Left lung (tissue), 10 donors: ENCODE data around the gene NCOA1. TPM values are rescaled to one million over a fixed set of nuclear protein-coding genes. Genes with fewer than 3 reads are reported as not detected.

Experiments used
- ATAC-seq: fragments of 200-7000 bp; cut with Tn5 transposase; one replicate; pipeline ENCODE4 v1.9.1; 2020; ENCODE audit warnings: moderate library complexity
- DNase-seq, 4 donors: peaks; one replicate each; pipeline ENCODE4 v3.0.0-alpha.2; 2013 to 2020
- H3K27ac ChIP-seq, 2 donors: fragments of 200-600 bp; sonication (generic) in 1 of 2; one replicate each; pipeline versions ENCODE4 v1.5.0 to v1.8.0; 2020 to 2021
- H3K27me3 ChIP-seq, 2 donors: fragments of 200-600 bp; sonication (generic) in 1 of 2; one replicate each; pipeline versions ENCODE4 v1.5.0 to v1.8.0; 2020 to 2021
- H3K36me3 ChIP-seq, 2 donors: fragments of 200-600 bp; sonication (generic) in 1 of 2; one replicate each; pipeline versions ENCODE4 v1.5.0 to v1.8.0; 2020 to 2021
- H3K4me1 ChIP-seq, 2 donors: fragments of 200-600 bp; one replicate each; pipeline ENCODE4 v1.8.0; 2021
- H3K4me3 ChIP-seq, 2 donors: fragments of 200-600 bp; sonication (generic) in 1 of 2; one replicate each; pipeline versions ENCODE4 v1.5.0 to v1.8.0; 2020 to 2021; ENCODE audit warnings: mild to moderate bottlenecking in 1 of 2
- H3K9me3 ChIP-seq, 2 donors: fragments of 200-600 bp; sonication (generic) in 1 of 2; one replicate each; pipeline versions ENCODE4 v1.5.0 to v1.8.0; 2020 to 2021
- intact Hi-C, 2 donors: fragments of 100-400 bp; cut with DNase I; formaldehyde crosslinking; loops; one replicate each; pipeline versions ENCODE4 v1.11.2 to v1.14.2; 2022
- polyA plus RNA-seq, 6 donors: library from polyadenylated mRNA; unstranded; fragments of 120-200 nt; gene quantifications; one replicate each; pipeline ENCODE4 v1.2.1, GENCODE V29; 2013; ENCODE audit not compliant: insufficient read length in 6 of 6
- total RNA-seq, 2 donors: library from RNA; stranded (reverse); fragmentation: NEBNext Ultra II Directional; extraction: Animal tissue kit (Norgen Biotek cat#: 25700); gene quantifications; one replicate each; pipeline ENCODE4 v1.2.1, GENCODE V29; 2021
- TF ChIP-seq, protein P1 (sequence below), 2 donors: fragments of 200-600 bp; sonication (generic) in 1 of 2; IDR thresholded peaks; one replicate each; pipeline versions ENCODE4 v1.5.0 to v1.8.0; 2021; ENCODE audit warnings: antibody characterized with exemption in 2 of 2
- donor health status: DM: no; HTN: yes; CAD: no.
- donor health status: DM: no; HTN: no; CAD: no.

NCOA1 gene
- total and polyA plus RNA-seq, 8 donors, result 32.6 to 65.3 (median 59.7) TPM

DNA sequence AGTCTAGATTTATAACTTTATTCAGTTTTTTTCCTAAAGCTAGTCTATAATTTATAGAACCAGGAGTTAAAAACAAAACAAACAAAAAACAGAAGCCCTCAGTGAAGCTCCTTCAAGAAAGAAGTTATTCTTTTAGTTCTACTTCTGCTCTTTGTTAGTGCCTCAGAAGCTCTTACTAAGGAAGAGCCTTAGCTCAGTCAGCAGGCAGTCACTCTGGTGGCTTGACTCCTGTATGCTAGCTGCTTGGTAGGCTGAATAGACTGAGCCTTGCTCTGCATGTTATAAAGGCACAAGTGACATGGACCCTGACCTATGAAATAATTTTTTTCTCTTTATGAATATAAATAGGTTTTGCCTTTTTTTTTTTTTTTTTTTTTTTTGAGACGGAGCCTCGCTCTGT is 24.8 kb downstream of the NCOA1 start:
- Histone ChIP-seq H3K4me3 (no peak overlapping the region), H3K27me3 (no peaks in the 10 kb centered on the region), H3K9me3 (no peaks in the 10 kb centered on the region), H3K36me3 (no peaks in the 10 kb centered on the region), H3K27ac (no peak overlapping the region), H3K4me1 (peaks cover 8 to 28% of the 10 kb centered on the region in 2 donors)
- DNase-seq, result no peak
- ATAC-seq, result peak; percentile 33
- TF ChIP-seq, protein P1, sequence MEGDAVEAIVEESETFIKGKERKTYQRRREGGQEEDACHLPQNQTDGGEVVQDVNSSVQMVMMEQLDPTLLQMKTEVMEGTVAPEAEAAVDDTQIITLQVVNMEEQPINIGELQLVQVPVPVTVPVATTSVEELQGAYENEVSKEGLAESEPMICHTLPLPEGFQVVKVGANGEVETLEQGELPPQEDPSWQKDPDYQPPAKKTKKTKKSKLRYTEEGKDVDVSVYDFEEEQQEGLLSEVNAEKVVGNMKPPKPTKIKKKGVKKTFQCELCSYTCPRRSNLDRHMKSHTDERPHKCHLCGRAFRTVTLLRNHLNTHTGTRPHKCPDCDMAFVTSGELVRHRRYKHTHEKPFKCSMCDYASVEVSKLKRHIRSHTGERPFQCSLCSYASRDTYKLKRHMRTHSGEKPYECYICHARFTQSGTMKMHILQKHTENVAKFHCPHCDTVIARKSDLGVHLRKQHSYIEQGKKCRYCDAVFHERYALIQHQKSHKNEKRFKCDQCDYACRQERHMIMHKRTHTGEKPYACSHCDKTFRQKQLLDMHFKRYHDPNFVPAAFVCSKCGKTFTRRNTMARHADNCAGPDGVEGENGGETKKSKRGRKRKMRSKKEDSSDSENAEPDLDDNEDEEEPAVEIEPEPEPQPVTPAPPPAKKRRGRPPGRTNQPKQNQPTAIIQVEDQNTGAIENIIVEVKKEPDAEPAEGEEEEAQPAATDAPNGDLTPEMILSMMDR (IDR thresholded peaks at IDR 0.05), result no peak
- intact Hi-C loops, result no loop called here

DNA sequence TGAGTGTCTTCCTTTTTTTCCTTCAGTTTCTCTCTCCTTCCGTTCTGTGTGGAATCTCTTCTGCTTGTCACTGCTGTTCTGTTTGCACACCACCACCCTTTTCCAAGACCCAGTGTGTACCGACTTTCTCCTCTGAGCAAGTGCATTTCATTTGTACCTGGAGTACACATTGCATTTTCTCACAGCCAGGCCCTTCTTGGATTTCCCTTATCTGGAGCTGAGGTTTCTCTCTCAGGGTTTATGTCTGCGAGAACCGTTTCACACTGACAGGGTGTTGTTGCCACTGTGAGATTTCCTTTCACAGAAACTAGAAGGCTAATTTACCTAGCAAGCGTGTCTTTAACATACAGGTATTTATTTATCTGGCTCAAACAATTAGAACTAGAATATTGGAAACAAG is 26.2 kb downstream of the NCOA1 start:
- Histone ChIP-seq H3K36me3 (no peaks in the 10 kb centered on the region), H3K4me1 (peaks cover 8 to 19% of the 10 kb centered on the region in 2 donors), H3K9me3 (no peaks in the 10 kb centered on the region), H3K4me3 (no peak overlapping the region), H3K27me3 (no peaks in the 10 kb centered on the region), H3K27ac (no peak overlapping the region)
- ATAC-seq, result no peak
- intact Hi-C loops, result no loop called here
- no peak for DNase-seq
- TF ChIP-seq, protein P1 (IDR thresholded peaks at IDR 0.05), result no peak

DNA sequence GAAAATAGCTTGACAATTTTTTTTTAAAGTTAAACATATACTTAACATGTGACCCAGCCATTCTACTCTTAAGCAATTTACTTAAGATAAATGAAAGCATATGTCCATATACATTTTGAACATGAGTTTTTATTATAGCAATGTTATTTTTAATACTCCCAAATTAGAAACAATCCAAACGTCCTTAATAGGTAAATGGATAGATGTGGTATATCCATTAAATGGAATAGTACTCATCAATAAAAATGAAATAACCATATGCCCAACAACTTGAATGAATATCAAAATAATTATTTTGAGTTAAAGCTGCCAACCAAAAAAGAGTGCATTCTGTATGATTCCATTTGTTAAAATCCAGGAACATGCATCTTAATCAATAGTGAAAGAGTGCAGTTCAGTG is 29.1 kb downstream of the NCOA1 start:
- H3K27ac ChIP-seq, result no peak overlapping the region
- DNase-seq (no peak), ATAC-seq (no peak)
- H3K4me3 ChIP-seq, result no peak overlapping the region
- H3K36me3 ChIP-seq, result no peaks in the 10 kb centered on the region
- peaks cover 0 to 11% of the 10 kb centered on the region in 2 donors for H3K4me1 ChIP-seq
- H3K27me3 ChIP-seq, result no peaks in the 10 kb centered on the region
- no peaks in the 10 kb centered on the region for H3K9me3 ChIP-seq
- TF ChIP-seq, protein P1 (IDR thresholded peaks at IDR 0.05), result no peak
- intact Hi-C loops, result no loop called here

DNA sequence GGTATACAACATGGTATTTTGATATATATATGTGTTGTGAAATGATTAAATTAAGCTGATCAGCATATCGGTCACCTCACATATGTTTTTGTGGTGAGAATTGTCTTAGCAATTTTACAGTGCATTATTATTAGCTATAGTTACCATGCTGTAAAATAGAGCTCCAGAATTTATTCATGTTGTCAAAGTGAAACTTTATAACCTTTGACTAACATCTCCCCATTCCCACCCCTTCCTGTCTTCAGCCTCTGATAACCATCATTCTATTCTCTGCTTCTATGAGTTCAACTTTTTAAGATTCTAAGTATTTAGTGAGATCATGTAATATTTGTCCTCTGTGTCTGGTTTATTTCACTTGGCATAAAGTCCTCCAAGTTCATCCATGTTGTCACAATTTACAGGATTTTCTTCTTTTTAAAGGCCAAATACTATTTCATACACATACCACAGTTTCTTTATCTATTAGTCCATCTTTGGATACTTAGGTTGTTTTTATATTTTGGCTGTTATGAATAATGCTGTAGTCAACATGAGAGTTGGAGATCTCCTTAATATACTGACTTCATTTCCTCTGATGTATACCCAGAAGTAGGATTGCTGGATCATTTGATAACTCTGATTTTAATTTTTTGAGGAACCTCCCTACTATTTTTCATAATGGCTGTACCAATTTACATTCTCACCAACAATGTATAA is 30.3 kb downstream of the NCOA1 start:
- Histone ChIP-seq H3K4me1 (peaks cover 0 to 8% of the 10 kb centered on the region in 2 donors), H3K9me3 (no peaks in the 10 kb centered on the region), H3K36me3 (no peaks in the 10 kb centered on the region), H3K27me3 (no peaks in the 10 kb centered on the region), H3K4me3 (no peak overlapping the region), H3K27ac (no peak overlapping the region)
- TF ChIP-seq, protein P1 (IDR thresholded peaks at IDR 0.05), result no peak
- intact Hi-C loops, result no loop called here
- no peak for DNase-seq
- no peak for ATAC-seq

DNA sequence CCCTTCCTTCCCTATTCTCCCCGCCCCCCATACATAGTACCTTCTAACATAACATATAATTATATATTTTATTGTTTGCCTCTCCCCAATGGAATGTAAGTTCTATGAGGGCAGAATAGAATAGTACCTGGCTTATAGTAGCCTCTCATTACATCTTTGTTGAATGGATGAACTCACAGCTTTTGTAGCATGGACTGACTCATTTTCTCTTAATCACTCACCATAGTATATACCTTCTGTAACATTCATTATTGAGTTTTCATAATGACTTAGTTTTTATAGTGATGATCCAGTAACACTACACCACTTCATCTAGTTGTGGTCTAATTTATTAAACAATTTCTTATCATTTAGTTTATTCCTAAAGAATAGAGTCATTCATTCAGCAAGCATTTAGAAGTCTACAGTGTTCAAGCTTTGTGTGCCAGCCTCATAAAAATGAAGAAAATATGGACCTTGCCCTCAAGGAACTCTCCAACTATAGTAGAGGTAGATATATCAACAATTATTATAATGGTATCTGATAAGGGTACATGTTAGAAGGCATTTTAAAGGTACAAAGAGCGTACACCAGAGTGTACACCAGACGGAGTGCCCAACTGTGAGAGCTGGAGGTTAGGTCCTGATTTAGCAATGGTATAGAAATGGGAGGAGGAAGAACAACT is 31.1 kb downstream of the NCOA1 start:
- no peaks in the 10 kb centered on the region for H3K36me3 ChIP-seq
- TF ChIP-seq, protein P1 (IDR thresholded peaks at IDR 0.05), result no peak
- no peak overlapping the region for H3K27ac ChIP-seq
- H3K4me3 ChIP-seq, result no peak overlapping the region
- ATAC-seq (no peak), DNase-seq (no peak)
- H3K4me1 ChIP-seq, result peaks cover 0 to 8% of the 10 kb centered on the region in 2 donors
- H3K27me3 ChIP-seq, result no peaks in the 10 kb centered on the region
- intact Hi-C loops, result no loop called here
- H3K9me3 ChIP-seq, result no peaks in the 10 kb centered on the region
